HCT116 (cell line): ENCODE measurements around the gene RPL38. TPM values are rescaled to one million over a fixed set of nuclear protein-coding genes. Genes with fewer than 3 reads are reported as not detected.
A peak's percentile ranks its signal among the peaks of the same experiment; 100 is the strongest.

Source experiments
- ATAC-seq: fragments of 200-7000 bp; cut with Tn5 transposase; 2 replicates; pipeline ENCODE4 v1.9.1; 2020; ENCODE audit warnings: mild to moderate bottlenecking, moderate library complexity
- BruUV-seq: library from RNA; stranded (reverse); fragments of 400-500 nt; replicated peaks from 2 replicates; lab custom pipeline; 2021; lab: Mats Ljungman, UMichigan
- CTCF ChIA-PET: fragments of 300-600 bp; sonication (Branson Sonifier 250); formaldehyde crosslinking; loops from one replicate; lab custom pipeline; 2021; ENCODE audit warnings: antibody characterized with exemption; lab: Charles Lee
- POLR2A ChIA-PET: fragments of 300-600, 350-600 bp; sonication (Branson Sonifier 250); formaldehyde crosslinking; loops from one replicate; lab custom pipeline; 2021; ENCODE audit warnings: antibody characterized with exemption; lab: Charles Lee
- RAD21 ChIA-PET, 2 experiments: fragments of 300-600 bp; sonication (Branson Sonifier 250); formaldehyde crosslinking; loops; one replicate each; lab custom pipeline; 2023; ENCODE audit warnings: low total read pairs in 2 of 2; ENCODE audit not compliant: uncharacterized antibody in 2 of 2, unreplicated experiment in 2 of 2, low non-redundant PET in 1 of 2; lab: Charles Lee
- DNase-seq: peaks from one replicate; pipeline ENCODE4 v3.0.0-alpha.2; 2010; ENCODE audit warnings: low read depth, low spot score
- H2AFZ ChIP-seq: fragments of 200-600 bp; shearing (Covaris generic), sonication (generic); 2 replicates; pipeline ENCODE4 v1.6.1; 2017; ENCODE audit warnings: low read depth, mixed run types, mixed read lengths, antibody characterized with exemption, low read length; ENCODE audit not compliant: poor library complexity, severe bottlenecking
- H3K27ac ChIP-seq: 2 replicates; pipeline ENCODE4 v1.5.1; 2012; ENCODE audit warnings: low read depth, low read length
- H3K27me3 ChIP-seq: fragments of 200-600 bp; sonication (generic); 2 replicates; pipeline ENCODE4 v1.6.1; 2016; ENCODE audit warnings: mixed run types, low read length, mixed read lengths; ENCODE audit not compliant: insufficient read depth
- H3K36me3 ChIP-seq, 2 experiments: fragments of 200-500 bp in 1 of 2; fragments of 200-600 bp in 1 of 2; sonication (Bioruptor generic) in 1 of 2; sonication (generic) in 1 of 2; 2 replicates each; pipeline versions ENCODE4 v1.5.1 to v1.6.1; 2014 to 2016; ENCODE audit warnings: low read length in 2 of 2, inconsistent platforms in 1 of 2, mixed read lengths in 1 of 2, mixed run types in 1 of 2; ENCODE audit not compliant: insufficient read depth in 2 of 2, control insufficient read depth in 1 of 2
- H3K4me1 ChIP-seq, 2 experiments: fragments of 200-600 bp in 1 of 2; sonication (generic) in 1 of 2; 2 replicates each; pipeline versions ENCODE4 v1.5.1 to v1.6.1; 2012 to 2017; ENCODE audit warnings: low read length in 2 of 2, inconsistent platforms in 1 of 2, mild to moderate bottlenecking in 1 of 2, mixed read lengths in 1 of 2, mixed run types in 1 of 2, moderate library complexity in 1 of 2; ENCODE audit not compliant: insufficient read depth in 2 of 2, control insufficient read depth in 1 of 2
- H3K4me2 ChIP-seq: fragments of 200-600 bp; sonication (generic); 2 replicates; pipeline ENCODE4 v1.6.1; 2017; ENCODE audit warnings: mixed run types, low read length, mixed read lengths
- H3K4me3 ChIP-seq, 2 experiments: fragments of 200-600 bp in 1 of 2; sonication (generic) in 1 of 2; replicated peaks in 1 of 2; 2 replicates each; pipeline ENCODE4 v1.5.1; 2011 to 2016; ENCODE audit warnings: low read length in 2 of 2, control low read depth in 1 of 2, low read depth in 1 of 2, mild to moderate bottlenecking in 1 of 2, mixed read lengths in 1 of 2, mixed run types in 1 of 2
- H3K79me2 ChIP-seq: fragments of 200-600 bp; sonication (generic); 2 replicates; pipeline ENCODE4 v1.6.1; 2017; ENCODE audit warnings: mild to moderate bottlenecking, mixed run types, low read length, moderate library complexity, mixed read lengths; ENCODE audit not compliant: insufficient read depth
- H3K9ac ChIP-seq: fragments of 200-600 bp; sonication (generic); 2 replicates; pipeline ENCODE4 v1.6.1; 2016; ENCODE audit warnings: low read length, mixed read lengths
- H3K9me2 ChIP-seq: fragments of 200-600 bp; sonication (generic), shearing (Covaris generic); 2 replicates; pipeline ENCODE4 v1.6.1; 2017; ENCODE audit warnings: mixed run types, mild to moderate bottlenecking, moderate library complexity; ENCODE audit not compliant: insufficient read depth
- H3K9me3 ChIP-seq, 2 experiments: fragments of 200-500 bp in 1 of 2; fragments of 200-600 bp in 1 of 2; sonication (Bioruptor generic) in 1 of 2; sonication (generic) in 1 of 2; 2 replicates each; pipeline ENCODE4 v1.6.1; 2014 to 2017; ENCODE audit warnings: low read length in 2 of 2, mixed read lengths in 2 of 2, inconsistent platforms in 1 of 2, low read depth in 1 of 2, mild to moderate bottlenecking in 1 of 2, mixed run types in 1 of 2, moderate library complexity in 1 of 2; ENCODE audit not compliant: control insufficient read depth in 1 of 2, insufficient read depth in 1 of 2
- H4K20me1 ChIP-seq: fragments of 200-600 bp; sonication (generic), shearing (Covaris generic); 2 replicates; pipeline ENCODE4 v1.6.1; 2017; ENCODE audit warnings: mixed run types, mild to moderate bottlenecking, moderate library complexity; ENCODE audit not compliant: insufficient read depth
- CBX3 ChIP-seq: IDR thresholded peaks from 2 replicates; pipeline ENCODE4 v1.6.1; 2012; ENCODE audit warnings: low read depth
- CEBPB ChIP-seq: IDR thresholded peaks from 2 replicates; pipeline ENCODE4 v1.6.1; 2012; ENCODE audit warnings: low read depth
- CTCF ChIP-seq, 3 experiments: fragments of 200-600 bp in 1 of 3; sonication (generic) in 1 of 3; IDR thresholded peaks in 2 of 3; conservative IDR thresholded peaks in 1 of 3; 2 replicates each; pipeline ENCODE4 v1.5.1; 2012 to 2017; ENCODE audit warnings: low read depth in 2 of 3, low read length in 2 of 3, antibody characterized with exemption in 1 of 3, borderline replicate concordance in 1 of 3, control low read depth in 1 of 3, mild to moderate bottlenecking in 1 of 3, mixed read lengths in 1 of 3, mixed run types in 1 of 3, moderate library complexity in 1 of 3; ENCODE audit not compliant: insufficient read depth in 1 of 3
- EGR1 ChIP-seq: IDR thresholded peaks from 2 replicates; pipeline ENCODE4 v1.6.1; 2012; ENCODE audit warnings: low read depth
- EZH2phosphoT487 ChIP-seq: fragments of 200-600 bp; IDR thresholded peaks from 2 replicates; pipeline ENCODE4 v1.6.1; 2018; ENCODE audit warnings: antibody characterized with exemption, borderline replicate concordance
- POLR2AphosphoS5 ChIP-seq: IDR thresholded peaks from 2 replicates; pipeline ENCODE4 v1.6.1; 2011; ENCODE audit warnings: mild to moderate bottlenecking, low read depth, low read length, moderate library complexity
- RAD21 ChIP-seq: IDR thresholded peaks from 2 replicates; pipeline ENCODE4 v1.6.1; 2012; ENCODE audit warnings: low read depth, mild to moderate bottlenecking
- SIN3A ChIP-seq: IDR thresholded peaks from 2 replicates; pipeline ENCODE4 v1.6.1; 2012; ENCODE audit warnings: low read depth
- SRF ChIP-seq: IDR thresholded peaks from 2 replicates; pipeline ENCODE4 v1.6.1; 2012; ENCODE audit warnings: low read depth
- YY1 ChIP-seq: IDR thresholded peaks from 2 replicates; pipeline ENCODE4 v1.6.1; 2011; ENCODE audit warnings: low read length, low read depth, moderate library complexity, mild to moderate bottlenecking; ENCODE audit not compliant: insufficient replicate concordance; ENCODE audit errors: extremely low read depth
- ZBTB33 ChIP-seq: IDR thresholded peaks from 2 replicates; pipeline ENCODE4 v1.6.1; 2011; ENCODE audit warnings: mild to moderate bottlenecking, low read length, moderate library complexity; ENCODE audit not compliant: insufficient replicate concordance; ENCODE audit errors: extremely low read depth
- ZFX ChIP-seq: fragments of 450-650 bp; IDR thresholded peaks from 2 replicates; pipeline ENCODE4 v1.6.1; 2017
- intact Hi-C: fragments of 100-400 bp; cut with micrococcal nuclease; formaldehyde crosslinking; loops from 2 replicates; pipeline ENCODE4 v1.10.0; 2022
- total RNA-seq: library from RNA; stranded (reverse); gene quantifications from one replicate; pipeline ENCODE4 v1.2.1, GENCODE V29; 2021; ENCODE audit not compliant: unreplicated experiment

Gene RPL38
- total RNA-seq, 1 experiment from 2014 or later: 1,628 TPM

GRCh38 chr17:74214484-74215341 is 11.2 kb downstream of the RPL38 start:
- Histone ChIP-seq H3K36me3 (peaks cover 2 to 6% of the 10 kb centered on the region in 2 experiments; a peak in 3 of 4 replicates), H3K4me2 (peak overlapping the region; percentile 97), H4K20me1 (peaks cover 9% of the 10 kb centered on the region; the same call in 1 of the 2 replicates), H3K4me1 (peaks cover 25 to 47% of the 10 kb centered on the region in 2 experiments), H3K9me2 (no peaks in the 10 kb centered on the region), H2AFZ (no peak overlapping the region), H3K9ac (peak overlapping the region; percentile 72), H3K27ac (no peak overlapping the region; the same call in 1 of the 2 replicates), H3K27me3 (no peaks in the 10 kb centered on the region), H3K79me2 (peaks cover 4% of the 10 kb centered on the region; the same call in 1 of the 2 replicates), H3K9me3 (no peaks in the 10 kb centered on the region), H3K4me3 (peak overlapping the region; percentile 75 to 77)
- ATAC-seq (no peak), DNase-seq (no peak)
- intact Hi-C loops: loop anchor here (5.0 kb wide), 3 partner anchors 138 to 318 kb away; partner anchors contain the start of gene CD300LB
- CTCF ChIA-PET: interaction anchor here (1.8 to 3.4 kb wide), 2 partner anchors 11 to 15 kb away, joined by 8 to 25 read pairs; partner anchors contain the start of gene RPL38
- no peak for TF ChIP-seq EZH2phosphoT487
- TF ChIP-seq SRF: no peak
- no peak for TF ChIP-seq CEBPB
- no peak for TF ChIP-seq ZFX
- TF ChIP-seq ZBTB33: no peak
- no peak for TF ChIP-seq YY1
- TF ChIP-seq POLR2AphosphoS5: no peak
- no peak for TF ChIP-seq EGR1
- TF ChIP-seq SIN3A: no peak
- no peak for TF ChIP-seq RAD21
- TF ChIP-seq CBX3: no peak
- no peak for TF ChIP-seq CTCF (IDR thresholded peaks at IDR 0.05 in 2 of 3, conservative IDR thresholded peaks at IDR 0.05 in 1 of 3; ENCODE audit: borderline replicate concordance in 1 of 3, insufficient read depth in 1 of 3, low read depth in 2 of 3, low read length in 2 of 3)
- no TSS peak for BruUV-seq
- RAD21 ChIA-PET: no interaction called here
- POLR2A ChIA-PET: no interaction called here
